Measurements from ENCODE around the gene SOS1.
"Not testable (repeated sequence)": the region's sequence is repeated elsewhere in the genome, so short reads cannot be mapped to it uniquely, and the experiment has no call there.

Gene SOS1

DNA sequence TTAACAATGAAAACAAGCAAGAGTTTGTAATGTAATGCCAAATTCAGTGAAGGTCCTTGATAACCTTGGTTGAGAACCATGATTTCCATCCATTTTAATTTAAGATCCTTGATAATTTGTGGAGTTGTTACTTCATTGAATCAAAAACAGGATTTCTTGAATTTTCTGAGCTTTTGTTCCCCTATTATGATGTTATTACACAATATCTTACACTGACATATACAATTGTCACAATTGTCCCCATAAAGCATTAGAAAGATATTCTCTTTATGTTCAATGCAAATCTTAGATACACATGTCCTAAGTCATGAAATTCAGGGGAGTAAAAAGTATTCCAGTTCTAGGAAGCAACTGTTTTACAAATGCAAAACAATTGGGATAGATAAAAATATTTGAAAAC is 147.6 kb downstream of the SOS1 start:
- DNase-seq (ENCODE audit: low read depth, low spot score): no peak

DNA sequence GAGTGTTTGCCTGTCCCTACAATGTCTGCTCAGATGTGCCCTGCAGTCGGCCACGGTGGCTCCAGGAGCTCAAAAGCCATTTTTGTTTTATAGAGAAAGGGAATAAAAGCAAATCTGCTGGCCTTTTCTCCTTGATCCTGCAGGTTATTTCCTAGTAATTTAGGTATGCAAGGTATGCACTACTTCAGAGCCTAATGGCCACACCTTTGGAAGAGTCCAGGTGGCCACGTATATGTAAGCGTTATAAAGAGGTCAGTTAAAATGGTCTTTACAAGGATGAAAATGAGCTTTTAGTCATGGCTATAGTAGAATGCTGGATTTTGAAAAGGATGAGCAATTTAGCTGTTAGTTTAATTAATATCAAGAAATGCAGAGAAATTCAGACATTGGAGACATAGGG is 149.5 kb downstream of the SOS1 start:
- no peak for DNase-seq (ENCODE audit: low read depth, low spot score)

DNA sequence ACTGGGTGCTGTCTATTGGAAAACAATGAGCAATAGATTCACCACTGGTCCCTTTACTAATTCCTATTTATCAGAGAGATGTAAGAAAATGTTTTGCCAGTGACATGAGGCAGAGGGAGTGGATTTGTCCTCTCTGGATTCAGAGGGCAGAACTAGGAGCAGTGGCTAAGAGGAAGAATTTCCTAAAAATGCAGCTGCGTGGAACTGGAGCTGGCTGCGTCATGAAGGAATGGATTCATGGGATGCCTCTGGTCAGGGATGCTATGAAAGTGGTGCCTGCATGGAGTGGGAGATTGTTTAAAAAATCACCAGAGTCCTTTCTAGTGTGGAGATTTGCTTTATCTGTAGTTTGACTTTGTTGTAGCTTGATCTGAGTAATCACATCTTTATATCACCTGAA is 152.8 kb downstream of the SOS1 start:
- no peak for DNase-seq (ENCODE audit: low read depth, low spot score)

DNA sequence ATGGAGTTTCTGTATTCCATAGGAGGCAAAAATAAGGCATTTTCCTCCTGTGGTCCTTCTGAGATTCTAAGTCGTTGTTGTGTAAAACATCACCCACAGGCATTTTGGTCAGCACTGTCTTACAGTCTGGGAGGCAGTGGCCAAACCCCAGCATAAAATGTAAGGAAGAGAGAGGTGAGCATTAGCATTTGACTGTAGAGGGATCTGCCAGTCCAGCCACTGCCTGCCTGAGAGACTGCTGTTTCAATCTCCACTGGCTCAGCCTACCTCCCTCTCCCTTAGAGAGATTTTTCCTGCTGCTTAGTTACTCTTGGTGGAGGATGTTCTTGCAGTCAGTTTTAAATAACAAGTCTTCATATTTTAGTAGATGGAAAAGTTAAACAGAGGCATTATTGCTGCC is 154.2 kb downstream of the SOS1 start:
- DNase-seq (ENCODE audit: low read depth, low spot score): no peak

DNA sequence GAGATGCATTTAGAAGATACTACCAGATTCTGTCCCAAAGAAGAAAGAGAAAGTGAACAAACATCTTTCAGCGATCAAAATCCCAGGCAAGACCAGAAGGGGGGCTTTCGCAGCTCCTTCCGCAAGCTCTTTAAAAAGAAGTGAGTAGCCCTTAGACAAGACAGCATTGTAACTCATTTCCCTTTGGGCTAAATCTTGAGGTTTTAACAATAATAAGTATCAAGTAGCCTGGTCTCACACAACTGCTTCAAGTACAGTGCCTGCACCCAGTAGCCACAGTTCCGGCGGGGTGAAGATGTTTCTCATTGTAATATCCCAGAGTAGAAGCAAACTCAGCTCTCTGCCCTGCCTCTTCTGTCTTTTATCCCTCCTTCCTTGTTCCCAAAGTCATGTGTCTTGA is 154.8 kb downstream of the SOS1 start:
- no peak for DNase-seq (ENCODE audit: low read depth, low spot score)

DNA sequence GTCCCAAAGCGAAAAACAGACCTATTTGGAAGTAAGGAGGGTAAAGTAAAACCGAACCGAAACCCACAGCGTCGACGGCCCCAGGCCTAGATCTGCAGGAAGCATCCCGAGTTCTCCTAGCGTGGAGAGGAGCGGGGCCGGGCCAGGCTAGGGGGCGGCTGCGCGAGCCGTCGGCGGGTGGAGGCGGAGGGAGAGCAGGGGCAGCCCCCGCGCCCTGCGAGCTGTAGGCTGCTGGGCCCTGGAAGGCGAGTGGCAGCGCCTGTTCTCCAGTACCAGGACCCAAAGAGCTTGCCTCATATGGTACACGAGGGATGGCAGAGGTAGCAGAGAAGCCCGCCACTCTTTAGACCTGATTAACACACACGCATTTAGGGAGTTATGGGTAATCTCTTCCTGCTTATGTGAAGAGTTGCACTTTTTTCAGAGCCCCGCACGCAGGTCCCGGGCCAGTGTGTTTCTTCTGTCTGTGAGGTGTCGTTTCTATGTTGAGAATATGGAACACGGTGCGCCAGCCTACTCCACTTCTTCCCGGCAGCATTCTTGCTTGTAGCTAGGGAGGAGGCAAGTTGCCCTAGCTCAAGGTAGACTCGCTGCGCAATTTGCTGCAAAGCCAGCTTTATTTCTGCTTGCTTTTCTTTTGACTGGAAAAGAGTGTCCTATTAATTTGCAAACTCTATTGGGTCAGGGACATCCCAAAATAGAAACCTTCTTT is 160.1 kb downstream of the SOS1 start:
- no peak for DNase-seq (ENCODE audit: low read depth, low spot score)

DNA sequence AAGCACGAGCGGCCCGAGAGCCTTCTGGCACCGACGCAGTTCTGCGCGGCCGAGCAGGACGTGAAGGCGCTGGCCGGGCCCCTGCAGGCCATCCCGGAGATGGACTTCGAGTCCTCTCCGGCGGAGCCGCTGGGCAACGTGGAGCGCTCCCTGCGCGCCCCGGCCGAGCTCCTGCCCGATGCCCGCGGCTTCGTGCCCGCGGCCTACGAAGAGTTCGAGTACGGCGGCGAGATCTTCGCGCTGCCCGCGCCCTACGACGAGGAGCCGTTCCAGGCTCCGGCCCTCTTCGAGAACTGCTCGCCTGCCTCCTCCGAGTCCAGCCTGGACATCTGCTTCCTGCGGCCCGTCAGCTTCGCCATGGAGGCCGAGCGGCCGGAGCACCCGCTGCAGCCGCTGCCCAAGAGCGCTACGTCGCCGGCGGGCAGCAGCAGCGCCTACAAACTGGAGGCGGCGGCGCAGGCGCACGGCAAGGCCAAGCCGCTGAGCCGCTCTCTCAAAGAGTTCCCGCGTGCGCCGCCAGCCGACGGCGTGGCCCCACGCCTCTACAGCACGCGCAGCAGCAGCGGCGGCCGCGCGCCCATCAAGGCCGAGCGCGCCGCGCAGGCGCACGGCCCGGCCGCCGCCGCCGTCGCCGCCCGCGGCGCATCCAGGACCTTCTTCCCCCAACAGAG is 160.8 kb downstream of the SOS1 start:
- DNase-seq (ENCODE audit: low read depth, low spot score): peak; percentile 94

DNA sequence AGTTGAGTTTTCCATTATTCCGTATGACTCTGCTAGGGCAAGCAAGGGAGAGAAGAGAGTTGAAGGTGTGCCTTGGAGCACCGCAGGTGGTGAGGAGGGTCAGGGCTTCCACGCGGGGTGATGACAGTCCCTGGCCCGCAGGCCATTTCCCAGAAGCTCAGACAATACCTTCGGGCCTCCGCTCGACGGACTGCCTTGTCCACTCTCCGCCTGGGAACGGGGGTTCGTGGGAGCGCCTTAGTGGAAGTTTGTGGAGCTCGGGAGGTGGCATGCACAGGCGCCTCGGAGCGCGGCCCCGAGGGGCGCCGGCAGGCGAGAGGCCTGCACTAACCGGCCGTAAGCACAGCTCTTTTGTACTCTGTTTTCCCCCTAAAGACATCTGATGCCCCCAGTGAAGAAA is 161.4 kb downstream of the SOS1 start:
- no peak for DNase-seq (ENCODE audit: low read depth, low spot score)

DNA sequence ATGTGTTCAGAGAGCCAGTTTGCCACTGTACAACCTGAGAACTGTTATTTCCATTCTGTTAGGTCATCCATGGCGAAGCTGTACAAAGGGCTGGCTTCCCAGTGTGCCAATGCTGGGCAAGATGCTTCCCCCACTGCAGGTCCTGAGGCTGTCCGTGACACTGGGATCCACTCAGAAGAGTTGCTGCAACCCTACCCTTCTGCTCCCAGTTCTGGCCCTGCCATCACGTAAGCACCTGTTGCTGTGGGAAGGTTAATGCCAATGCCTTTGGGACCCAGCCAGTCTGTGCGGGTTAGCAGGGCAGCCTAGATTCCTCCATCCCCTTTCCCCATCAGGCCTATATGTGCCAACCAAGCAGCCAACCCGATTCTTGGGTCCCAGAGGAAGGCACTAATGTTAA is 162.9 kb downstream of the SOS1 start:
- DNase-seq (ENCODE audit: low read depth, low spot score): no peak

DNA sequence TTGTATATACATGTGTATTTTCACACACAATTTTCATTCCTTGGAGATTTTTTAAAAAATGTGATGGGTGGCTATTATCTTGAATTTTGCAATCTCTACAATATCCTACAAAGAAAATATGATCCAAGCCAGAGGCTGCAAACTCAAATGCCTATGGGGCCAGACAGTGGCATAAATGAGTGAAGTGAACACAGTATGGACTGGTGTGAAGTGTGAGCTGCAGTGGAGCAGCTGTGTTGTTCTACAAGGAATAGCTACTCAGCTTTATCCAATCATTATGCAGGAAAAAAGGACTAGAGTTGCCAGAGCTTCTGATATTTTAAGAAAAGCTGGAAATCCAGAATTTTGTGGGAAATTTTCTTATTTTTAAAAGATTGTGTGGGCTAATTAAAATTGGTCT is 169.1 kb downstream of the SOS1 start:
- DNase-seq (ENCODE audit: low read depth, low spot score): no peak

DNA sequence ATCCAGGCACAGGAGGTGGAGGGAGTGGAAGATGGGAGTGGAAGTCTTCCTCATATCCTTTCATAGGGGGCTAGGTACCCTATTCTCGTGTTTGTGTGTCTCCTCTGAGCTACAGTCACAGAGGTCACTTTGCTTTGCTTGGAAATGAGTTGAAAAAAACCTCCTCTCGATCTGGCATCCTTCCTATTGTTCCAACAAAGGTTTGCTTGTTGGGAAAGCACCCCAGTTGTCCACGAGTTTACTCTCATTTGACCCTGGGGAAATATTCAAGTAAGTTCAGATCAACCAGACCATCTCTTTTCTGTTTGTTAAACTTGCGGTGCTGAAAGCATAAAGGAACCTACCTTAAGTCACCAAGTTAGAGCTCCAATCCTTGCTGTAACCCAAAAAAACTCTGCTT is 171.9 kb downstream of the SOS1 start:
- no peak for DNase-seq (ENCODE audit: low read depth, low spot score)

DNA sequence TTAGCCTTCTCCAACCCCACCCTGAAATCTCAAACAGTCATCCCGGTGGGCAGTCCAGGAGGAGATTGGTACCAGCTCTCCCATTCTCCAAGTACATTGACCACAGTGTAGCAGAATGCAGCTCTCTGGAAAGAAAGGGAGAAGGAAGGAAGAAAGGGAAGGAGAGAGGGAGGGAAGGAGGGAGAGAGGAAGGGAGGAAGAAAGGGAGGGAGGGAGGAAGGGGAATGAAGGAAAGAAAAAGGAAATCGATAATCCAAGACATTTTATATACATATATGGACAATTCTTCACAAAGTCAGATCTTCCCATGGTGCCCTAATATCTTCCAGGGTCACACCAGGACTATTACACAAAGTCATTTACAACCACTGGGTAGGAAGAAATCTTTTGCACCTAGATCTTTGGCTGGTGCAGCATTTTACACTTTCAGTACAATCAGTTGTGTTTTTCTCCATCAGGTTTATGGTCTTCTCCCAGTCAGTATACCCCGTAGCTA is 172.4 kb downstream of the SOS1 start:
- no peak for DNase-seq (ENCODE audit: low read depth, low spot score)

DNA sequence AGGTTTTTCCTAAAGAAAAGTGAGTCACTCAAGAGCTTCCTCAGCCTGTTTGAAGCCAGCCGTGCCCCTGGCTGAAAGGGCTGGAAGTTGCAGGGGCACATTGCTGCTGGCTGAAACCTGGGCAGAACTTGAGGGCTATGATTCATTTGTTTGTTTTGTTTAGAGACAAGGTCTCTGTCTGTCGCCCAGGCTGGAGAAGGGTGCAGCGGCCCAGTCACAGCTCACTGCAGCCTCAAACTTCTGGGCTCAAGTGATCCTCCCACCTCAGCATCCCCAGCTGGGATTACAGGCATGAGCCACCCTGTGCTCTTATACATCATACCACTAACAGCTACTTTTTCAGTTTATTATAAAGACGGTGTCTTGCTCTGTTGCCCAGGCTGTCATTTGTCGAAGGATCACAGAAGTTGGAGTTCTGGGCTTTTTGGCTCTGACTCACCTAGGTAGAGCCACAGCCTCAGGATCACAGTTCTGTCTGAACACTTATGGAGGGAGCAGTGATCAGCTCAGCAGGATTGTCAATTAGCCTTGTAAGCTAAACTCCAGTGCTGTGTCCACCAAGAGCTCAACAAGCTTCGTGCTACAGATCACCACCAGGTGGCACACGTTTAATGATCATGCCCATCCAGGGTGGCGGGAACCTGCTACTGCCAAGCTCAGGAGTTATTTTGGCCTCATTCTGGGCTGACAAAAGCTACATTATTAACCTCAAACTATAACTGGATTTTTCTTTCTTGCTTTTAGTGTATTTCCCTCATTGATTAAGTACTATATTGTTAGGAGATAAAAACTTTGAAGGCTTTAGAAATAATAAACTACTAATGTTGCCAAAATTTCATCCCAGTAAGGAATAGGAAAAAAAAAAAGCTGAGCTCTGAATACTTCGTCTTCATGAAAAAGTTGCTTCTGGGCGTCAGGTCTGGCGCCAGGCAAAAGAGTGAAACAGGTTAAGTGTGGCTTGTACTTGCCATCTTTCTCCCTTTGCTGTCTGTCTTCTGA is 173.3 kb downstream of the SOS1 start:
- DNase-seq (ENCODE audit: low read depth, low spot score): peak; percentile 85

DNA sequence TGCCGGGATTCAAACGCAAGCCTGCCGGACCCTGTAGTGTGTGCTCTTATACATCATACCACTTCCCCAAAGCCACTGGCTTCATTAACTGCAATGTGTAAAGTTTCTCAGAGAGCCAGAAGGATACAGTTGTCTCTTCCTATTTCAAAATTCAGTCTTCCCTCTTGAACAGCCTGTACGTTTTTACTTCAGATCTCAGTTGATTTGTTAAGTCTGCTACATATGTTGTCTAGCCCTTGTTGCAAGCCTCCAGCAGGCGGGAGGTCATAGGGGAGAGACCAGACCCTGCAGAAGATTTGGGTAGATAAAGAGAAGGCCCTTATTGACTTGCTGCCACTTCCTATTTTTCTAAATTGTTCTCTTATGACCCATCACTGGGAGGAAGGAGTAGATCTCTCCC is 174.9 kb downstream of the SOS1 start:
- no peak for DNase-seq (ENCODE audit: low read depth, low spot score)

DNA sequence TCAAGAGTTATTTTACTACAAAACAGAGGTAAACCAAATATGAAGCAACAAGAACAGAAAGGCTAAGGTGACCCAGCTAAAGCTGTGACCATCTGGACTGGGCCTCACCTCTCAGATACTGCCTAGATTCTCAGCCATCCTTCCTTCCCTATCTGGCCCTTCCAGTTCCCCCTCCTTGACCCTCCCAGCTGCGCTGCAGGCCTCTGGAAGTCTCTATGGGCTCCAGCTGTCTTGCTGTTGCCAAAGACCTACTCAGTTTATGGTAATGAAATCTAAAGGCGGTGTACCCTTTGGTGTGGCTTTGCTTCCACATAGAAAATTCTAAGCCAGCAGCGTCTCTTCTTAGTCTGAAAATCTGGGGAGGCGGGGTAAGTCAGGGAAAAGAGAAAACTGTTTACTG is 175.5 kb downstream of the SOS1 start:
- DNase-seq (ENCODE audit: low read depth, low spot score): no peak

DNA sequence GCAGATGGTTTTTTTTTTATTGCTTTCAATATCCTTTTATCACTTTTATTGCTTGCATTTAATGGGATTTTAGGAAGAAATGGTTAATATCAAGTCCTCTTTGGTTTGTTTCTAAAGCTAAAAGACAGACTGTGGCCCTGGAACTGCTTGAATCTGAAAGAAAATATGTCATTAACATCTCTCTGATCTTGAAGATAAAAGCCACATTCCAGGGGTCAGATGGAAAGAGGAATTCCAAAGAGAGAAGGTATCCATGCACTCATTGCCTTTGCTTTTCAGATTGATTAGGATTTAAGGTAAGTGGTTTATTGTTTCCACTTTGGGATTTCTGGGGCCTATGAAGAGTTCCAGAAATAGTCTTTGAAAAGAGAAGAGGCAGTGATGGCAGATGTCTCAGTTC is 177.1 kb downstream of the SOS1 start:
- DNase-seq (ENCODE audit: low read depth, low spot score): no peak

DNA sequence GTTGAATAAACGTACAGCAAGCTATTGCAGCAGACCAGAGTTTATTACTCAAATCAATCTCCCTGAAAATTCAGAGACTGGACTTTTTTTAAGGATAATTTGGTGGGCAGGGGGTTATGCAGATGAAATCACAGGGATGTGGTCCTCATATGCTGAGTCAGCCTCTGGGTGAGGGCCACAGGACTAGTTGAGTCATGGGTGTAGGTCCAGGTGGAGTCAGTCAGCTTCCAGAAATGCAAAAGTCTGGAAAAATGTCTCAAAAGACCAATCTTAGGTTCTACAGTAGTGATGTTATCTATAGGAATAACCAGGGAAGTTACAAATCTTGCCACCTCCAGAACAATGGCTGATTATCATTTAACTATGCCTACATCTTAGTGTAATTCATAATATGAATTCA is 180.1 kb downstream of the SOS1 start:
- no peak for DNase-seq (ENCODE audit: low read depth, low spot score)

DNA sequence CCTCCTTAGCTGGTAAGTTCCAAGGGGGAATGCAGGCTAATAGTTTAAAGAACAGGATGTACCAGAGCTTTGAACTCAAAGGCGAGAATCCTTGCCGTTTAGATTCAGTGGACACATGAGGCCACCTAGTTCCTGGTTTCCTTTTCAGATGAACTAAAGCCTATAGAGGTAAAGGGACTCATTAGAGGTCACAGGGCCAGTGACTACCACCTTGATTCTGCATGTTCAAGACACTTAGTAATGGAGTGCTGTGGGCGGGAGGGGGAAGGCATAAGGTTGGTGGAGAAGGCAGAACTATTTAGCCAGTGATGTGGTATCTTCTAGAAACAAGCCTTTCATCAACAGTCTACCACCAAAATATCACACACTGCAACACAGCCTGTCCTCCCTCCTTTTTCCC is 183.3 kb downstream of the SOS1 start:
- no peak for DNase-seq (ENCODE audit: low read depth, low spot score)

DNA sequence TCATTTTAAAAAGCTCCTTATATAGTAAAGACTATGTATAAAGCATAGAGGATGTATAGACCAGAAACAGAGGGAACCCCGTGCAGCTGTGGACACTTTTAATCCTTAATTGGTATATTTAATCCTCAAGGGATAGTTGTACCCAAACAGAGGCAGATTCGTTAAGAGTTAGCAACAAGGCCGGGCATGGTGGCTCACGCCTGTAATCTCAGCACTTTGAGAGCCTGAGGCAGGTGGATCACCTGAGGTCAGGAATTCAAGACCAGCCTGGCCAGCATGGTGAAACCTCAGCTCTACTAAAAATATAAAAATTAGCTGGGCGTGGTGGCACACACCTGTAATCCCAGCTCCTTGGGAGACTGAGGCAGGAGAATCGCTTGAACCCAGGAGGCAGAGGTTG is 184.3 kb downstream of the SOS1 start:
- not testable (repeated sequence) for DNase-seq (ENCODE audit: low read depth, low spot score)

DNA sequence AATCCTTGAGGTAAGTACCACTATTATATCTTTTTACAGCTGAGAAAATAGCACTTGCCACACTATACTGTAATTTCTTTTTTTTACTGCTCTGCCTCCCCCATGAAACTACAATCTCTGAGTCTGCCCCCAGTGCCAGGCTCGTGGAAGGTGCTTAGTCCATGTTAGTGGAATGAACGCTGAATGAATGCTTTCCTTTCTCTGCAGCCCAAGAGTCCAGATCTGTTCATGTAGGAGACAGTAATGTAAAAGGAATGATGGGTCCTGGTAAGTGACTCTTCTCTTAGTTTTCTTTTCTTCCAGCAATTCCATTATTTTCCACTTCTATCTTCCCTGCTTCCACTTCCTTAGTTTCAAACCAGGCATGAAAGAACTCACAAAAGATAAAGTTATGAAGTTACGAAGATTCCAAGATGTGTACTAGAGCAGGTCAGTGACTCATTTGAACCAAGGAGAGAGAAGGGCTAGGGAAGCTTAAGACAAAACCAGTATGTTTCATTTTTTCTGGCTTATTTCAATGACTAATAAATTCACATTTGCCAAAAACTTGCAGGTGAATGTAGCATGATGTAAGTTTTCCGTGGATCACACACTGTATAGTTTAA is 185.2 kb downstream of the SOS1 start:
- peak; percentile 23 for DNase-seq (ENCODE audit: low read depth, low spot score)

DNA sequence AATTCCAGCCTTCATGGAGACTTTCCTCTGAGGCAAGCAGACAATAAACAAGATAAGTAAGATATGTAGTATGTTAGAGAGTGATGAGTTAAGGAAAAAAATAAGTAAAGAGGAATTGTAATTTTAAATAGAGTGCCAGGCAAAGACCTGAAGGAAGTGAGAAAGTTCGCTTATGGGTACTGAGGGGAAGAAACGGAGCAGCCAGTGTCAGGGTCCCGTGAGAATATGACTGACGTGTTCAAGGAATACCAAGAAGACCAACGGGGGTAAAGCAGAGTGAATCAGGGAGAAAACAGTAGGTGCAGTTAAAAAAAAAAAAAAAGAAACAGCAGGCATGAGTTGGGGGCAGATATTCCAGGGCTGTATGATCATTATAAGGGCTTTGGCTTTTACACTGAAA is 186.1 kb downstream of the SOS1 start:
- no peak for DNase-seq (ENCODE audit: low read depth, low spot score)

DNA sequence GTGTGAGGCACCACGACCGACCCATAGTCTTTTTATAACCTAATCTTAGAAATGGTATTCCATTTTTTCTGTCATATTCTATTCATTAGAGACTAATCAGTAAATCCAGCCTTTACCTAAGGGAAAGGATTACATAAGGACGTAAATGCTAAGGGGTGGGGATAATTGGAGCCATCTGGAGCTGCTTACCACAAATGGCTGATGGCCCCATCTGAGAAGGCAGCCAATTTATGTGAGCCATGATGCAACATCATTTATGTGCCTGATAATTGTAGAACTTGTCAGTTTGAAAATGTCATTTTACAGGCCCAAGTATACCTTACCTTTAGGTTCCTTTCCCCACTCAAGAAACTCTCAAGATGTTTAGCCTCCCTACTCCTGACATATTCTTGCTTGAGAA is 187.2 kb downstream of the SOS1 start:
- no peak for DNase-seq (ENCODE audit: low read depth, low spot score)

Data from astrocyte of the hippocampus (primary cell).